DND-41 (cell line): ENCODE data around the gene EVPLL.
"Not testable (repeated sequence)": the region's sequence is repeated elsewhere in the genome, so short reads cannot be mapped to it uniquely, and the experiment has no call there.

Experiments
- CTCF ChIP-seq: IDR thresholded peaks from 2 replicates; pipeline ENCODE4 v1.5.1; 2012; ENCODE audit warnings: borderline replicate concordance, low read length, moderate library complexity, mild to moderate bottlenecking; ENCODE audit not compliant: poor library complexity, severe bottlenecking; ENCODE audit errors: extremely low read depth
- EZH2 ChIP-seq: IDR thresholded peaks from 3 replicates; pipeline ENCODE4 v1.6.1; 2012; ENCODE audit warnings: borderline replicate concordance, low read depth, mild to moderate bottlenecking, moderate library complexity, low read length, inconsistent platforms; ENCODE audit not compliant: severe bottlenecking

GRCh38 chr17:18423015-18423414 is 45.4 kb downstream of the EVPLL start:
- TF ChIP-seq CTCF, EZH2: not testable (repeated sequence)
